SK-N-SH (cell line): ENCODE results near the gene PCSK5. TPM values are rescaled to one million over a fixed set of nuclear protein-coding genes. Genes with fewer than 3 reads are reported as not detected.
"Not testable (repeated sequence)": the region's sequence is repeated elsewhere in the genome, so short reads cannot be mapped to it uniquely, and the experiment has no call there.

Experiments
- CTCF ChIA-PET: fragments of 300-600, 350-600 bp; formaldehyde crosslinking; extraction: SDS; loops from one replicate; lab custom pipeline; 2021; lab: Yijun Ruan, JAX
- POLR2A ChIA-PET: fragments of 350-600 bp; sonication (Branson Sonifier 250); formaldehyde crosslinking; extraction: SDS; loops from one replicate; lab custom pipeline; 2020; ENCODE audit warnings: antibody characterized with exemption, inconsistent platforms; lab: Yijun Ruan, JAX
- DNase-seq: peaks from one replicate; pipeline ENCODE4 v3.0.0; 2012
- H2AFZ ChIP-seq: fragments of 200-600 bp; sonication (generic); 2 replicates; pipeline ENCODE4 v1.8.1; 2016; ENCODE audit warnings: antibody characterized with exemption, mild to moderate bottlenecking, low read depth
- H3F3A ChIP-seq: fragments of 200-600 bp; sonication (generic); replicated peaks from 2 replicates; pipeline ENCODE3; 2016; ENCODE audit warnings: antibody characterized with exemption, mild to moderate bottlenecking; ENCODE audit not compliant: insufficient read depth
- H3K27ac ChIP-seq, 2 experiments: fragments of 200-500 bp in 1 of 2; fragments of 200-600 bp in 1 of 2; sonication (Bioruptor generic) in 1 of 2; sonication (generic), shearing (Covaris generic) in 1 of 2; 2 replicates each; pipeline versions ENCODE4 v1.5.1 to v1.6.1; 2014 to 2016; ENCODE audit warnings: low read depth in 2 of 2, inconsistent platforms in 1 of 2, low read length in 1 of 2, mild to moderate bottlenecking in 1 of 2, mixed read lengths in 1 of 2
- H3K27me3 ChIP-seq: fragments of 200-600 bp; sonication (generic), shearing (Covaris generic); 2 replicates; pipeline ENCODE4 v1.6.1; 2016; ENCODE audit warnings: mixed run types; ENCODE audit not compliant: insufficient read depth
- H3K36me3 ChIP-seq, 2 experiments: fragments of 200-500 bp in 1 of 2; fragments of 200-600 bp in 1 of 2; sonication (Bioruptor generic) in 1 of 2; sonication (generic) in 1 of 2; replicated peaks in 1 of 2; 2 replicates each; pipeline versions ENCODE3 to v1.5.1; 2014 to 2016; ENCODE audit warnings: low read length in 1 of 2, mild to moderate bottlenecking in 1 of 2; ENCODE audit not compliant: insufficient read depth in 2 of 2, control insufficient read depth in 1 of 2
- H3K4me1 ChIP-seq, 2 experiments: fragments of 200-500 bp in 1 of 2; fragments of 200-600 bp in 1 of 2; sonication (Bioruptor generic) in 1 of 2; sonication (generic), shearing (Covaris generic) in 1 of 2; 2 replicates each; pipeline versions ENCODE4 v1.5.1 to v1.6.1; 2014 to 2016; ENCODE audit warnings: low read depth in 1 of 2, low read length in 1 of 2, mixed run types in 1 of 2; ENCODE audit not compliant: insufficient read depth in 2 of 2, control insufficient read depth in 1 of 2
- H3K4me2 ChIP-seq: fragments of 200-600 bp; sonication (generic), shearing (Covaris generic); 2 replicates; pipeline ENCODE4 v1.6.1; 2017; ENCODE audit warnings: mixed run types
- H3K4me3 ChIP-seq, 2 experiments: fragments of 200-500 bp in 1 of 2; fragments of 200-600 bp in 1 of 2; sonication (Bioruptor generic) in 1 of 2; sonication (generic), shearing (Covaris generic) in 1 of 2; 2 replicates each; pipeline versions ENCODE4 v1.5.1 to v1.8.1; 2014 to 2016; ENCODE audit warnings: low read depth in 2 of 2, inconsistent platforms in 1 of 2, low read length in 1 of 2, mild to moderate bottlenecking in 1 of 2, mixed read lengths in 1 of 2, moderate library complexity in 1 of 2
- H3K79me2 ChIP-seq: fragments of 200-600 bp; sonication (generic); 2 replicates; pipeline ENCODE4 v1.8.1; 2017; ENCODE audit warnings: mild to moderate bottlenecking; ENCODE audit not compliant: insufficient read depth
- H3K9ac ChIP-seq: fragments of 200-600 bp; sonication (generic); 2 replicates; pipeline ENCODE4 v1.6.1; 2017; ENCODE audit warnings: mixed run types
- H3K9me2 ChIP-seq: fragments of 200-600 bp; sonication (generic); 2 replicates; pipeline ENCODE4 v1.6.1; 2017; ENCODE audit warnings: mixed run types
- H3K9me3 ChIP-seq: fragments of 200-600 bp; sonication (generic); 2 replicates; pipeline ENCODE4 v1.6.1; 2017; ENCODE audit warnings: mixed run types, mild to moderate bottlenecking, moderate library complexity
- H4K20me1 ChIP-seq: fragments of 200-600 bp; sonication (generic); 2 replicates; pipeline ENCODE4 v1.6.1; 2017; ENCODE audit warnings: mild to moderate bottlenecking, mixed run types; ENCODE audit not compliant: insufficient read depth
- CTCF ChIP-seq: fragments of 200-600 bp; sonication (generic); IDR thresholded peaks from 2 replicates; pipeline ENCODE4 v1.6.1; 2017; ENCODE audit warnings: antibody characterized with exemption, mild to moderate bottlenecking, moderate library complexity
- EZH2phosphoT487 ChIP-seq: fragments of 200-600 bp; sonication (generic); IDR thresholded peaks from 2 replicates; pipeline ENCODE4 v1.6.1; 2017; ENCODE audit warnings: low read depth, mixed run types, mild to moderate bottlenecking, antibody characterized with exemption, moderate library complexity, borderline replicate concordance
- FOXJ3 ChIP-seq: sonication (generic); formaldehyde crosslinking; IDR thresholded peaks from 2 replicates; pipeline ENCODE4 v1.5.1; 2020; ENCODE audit warnings: mild to moderate bottlenecking, missing genetic modification reagents
- IRF3 ChIP-seq: fragments of 150-350 bp; IDR thresholded peaks from 2 replicates; pipeline ENCODE4 v1.6.1; 2016; ENCODE audit warnings: mild to moderate bottlenecking, low read depth, low read length
- JUND ChIP-seq: IDR thresholded peaks from 2 replicates; pipeline ENCODE4 v1.4.0; 2012
- MAX ChIP-seq: IDR thresholded peaks from 2 replicates; pipeline ENCODE4 v1.4.0; 2012; ENCODE audit warnings: low read depth
- MXI1 ChIP-seq: IDR thresholded peaks from 2 replicates; pipeline ENCODE4 v1.6.1; 2012; ENCODE audit warnings: mild to moderate bottlenecking, low read depth, low read length, improper control_type of control experiment
- NRF1 ChIP-seq: IDR thresholded peaks from 2 replicates; pipeline ENCODE4 v1.6.1; 2012; ENCODE audit warnings: low read depth, mild to moderate bottlenecking, low read length
- PBX3 ChIP-seq: IDR thresholded peaks from 2 replicates; pipeline ENCODE4; 2012
- RCOR1 ChIP-seq: fragments of 150-350 bp; IDR thresholded peaks from 2 replicates; pipeline ENCODE4 v1.6.1; 2017; ENCODE audit warnings: antibody characterized with exemption, low read length
- RFX5 ChIP-seq: IDR thresholded peaks from 2 replicates; pipeline ENCODE4 v1.6.1; 2012; ENCODE audit warnings: mild to moderate bottlenecking, improper control_type of control experiment, low read length
- TAF1 ChIP-seq: IDR thresholded peaks from 2 replicates; pipeline ENCODE4 v1.6.1; 2012; ENCODE audit warnings: low read depth, mild to moderate bottlenecking, low read length, moderate library complexity, borderline replicate concordance
- TCF12 ChIP-seq: IDR thresholded peaks from 2 replicates; pipeline ENCODE4 v1.4.0; 2012
- TEAD4 ChIP-seq: IDR thresholded peaks from 2 replicates; pipeline ENCODE4 v1.4.0; 2012; ENCODE audit warnings: mild to moderate bottlenecking, borderline replicate concordance; ENCODE audit not compliant: insufficient read depth
- ZBTB33 ChIP-seq: IDR thresholded peaks from 2 replicates; pipeline ENCODE4 v1.4.0; 2012; ENCODE audit warnings: low read depth, borderline replicate concordance
- WGBS: methylation state at CpG from one replicate; pipeline ENCODE4 v1.1.6; 2017; ENCODE audit warnings: low lambda C conversion rate; 5-methylcytosine and 5-hydroxymethylcytosine counted together
- polyA plus RNA-seq, 3 experiments: library from polyadenylated mRNA; depleted of rRNA; stranded (reverse); fragments of >200 nt; gene quantifications; 2 replicates each; pipeline ENCODE4 v1.2.3, GENCODE V29; 2012

Gene PCSK5
- polyA plus RNA-seq, 1 of the 3 experiments (the other 2 are of a cell fraction): 0.08 TPM

- H3K4me2 ChIP-seq: no peak overlapping the region
- ChIA-PET CTCF (no interaction called here), POLR2A (no interaction called here)
- no peak for TF ChIP-seq FOXJ3 (CRISPR knock-in tag)
- no peak for TF ChIP-seq TEAD4
- TF ChIP-seq MAX: no peak
- no peak for TF ChIP-seq CTCF
- no peak for TF ChIP-seq TAF1
- TF ChIP-seq JUND: no peak
- TF ChIP-seq TCF12: no peak
- no peak for TF ChIP-seq EZH2phosphoT487
- TF ChIP-seq RCOR1: no peak
- no peak for TF ChIP-seq MXI1
- TF ChIP-seq RFX5: no peak
- no peak for TF ChIP-seq NRF1
- no peak for TF ChIP-seq ZBTB33
- no peak for TF ChIP-seq IRF3
- TF ChIP-seq PBX3: no peak
- no peak overlapping the region for H3K27ac ChIP-seq
- H3K9ac ChIP-seq: no peak overlapping the region
- H3F3A ChIP-seq: no peaks in the 10 kb centered on the region
- no peaks in the 10 kb centered on the region for H3K79me2 ChIP-seq
- no peaks in the 10 kb centered on the region for H3K9me3 ChIP-seq
- no peaks in the 10 kb centered on the region for H3K4me1 ChIP-seq
- H3K9me2 ChIP-seq: no peaks in the 10 kb centered on the region
- no peak overlapping the region for H2AFZ ChIP-seq
- H3K36me3 ChIP-seq: no peaks in the 10 kb centered on the region
- H4K20me1 ChIP-seq: no peaks in the 10 kb centered on the region
- H3K4me3 ChIP-seq: no peak overlapping the region
- no peak for DNase-seq
- no peaks in the 10 kb centered on the region for H3K27me3 ChIP-seq
Observed at GRCh38 chr9:76077537-76077936, 187.1 kb downstream of the PCSK5 start.

- CTCF ChIA-PET, H3K9ac ChIP-seq, H4K20me1 ChIP-seq, H3K27ac ChIP-seq, DNase-seq, H3K4me2 ChIP-seq, H3K27me3 ChIP-seq, H3K4me1 ChIP-seq, POLR2A ChIA-PET, H2AFZ ChIP-seq, H3K9me2 ChIP-seq, H3K79me2 ChIP-seq, H3K4me3 ChIP-seq, H3K9me3 ChIP-seq, H3F3A ChIP-seq, H3K36me3 ChIP-seq: not testable (repeated sequence)
- WGBS: 12% methylated on average over 5 of the region's 5 CpGs
Observed at GRCh38 chr9:76081281-76081680, 190.8 kb downstream of the PCSK5 start.
